Kidney epithelial cell (primary cell): ENCODE results near the gene DCTPP1. TPM values are rescaled to one million over a fixed set of nuclear protein-coding genes. Genes with fewer than 3 reads are reported as not detected.

Source experiments
- DNase-seq: peaks from one replicate; pipeline ENCODE4 v3.0.0-alpha.2; 2010; ENCODE audit warnings: low read depth
- H3K27me3 ChIP-seq: 2 replicates; pipeline ENCODE4 v1.6.0; 2011; ENCODE audit warnings: low read length; ENCODE audit not compliant: control insufficient read depth, insufficient read depth
- H3K36me3 ChIP-seq: 2 replicates; pipeline ENCODE4 v1.5.1; 2011; ENCODE audit warnings: low read length; ENCODE audit not compliant: control insufficient read depth, insufficient read depth
- H3K4me3 ChIP-seq: 2 replicates; pipeline ENCODE4 v1.5.1; 2011; ENCODE audit warnings: low read depth, mild to moderate bottlenecking, control low read depth, low read length
- CTCF ChIP-seq: IDR thresholded peaks from 2 replicates; pipeline ENCODE4 v1.5.1; 2011; ENCODE audit warnings: mild to moderate bottlenecking, moderate library complexity, low read length, control low read depth, inconsistent platforms; ENCODE audit not compliant: insufficient read depth, poor library complexity, severe bottlenecking
- total RNA-seq: library from RNA; depleted of rRNA; stranded (reverse); fragments of >200 nt; gene quantifications from 2 replicates; pipeline ENCODE4 v1.2.3, GENCODE V29; 2015

Gene DCTPP1
- total RNA-seq, 1 donor from 2014 or later: 42.1 TPM

- no peak for DNase-seq
- peaks cover 1% of the 10 kb centered on the region for H3K36me3 ChIP-seq
- no peak for TF ChIP-seq CTCF
- no peaks in the 10 kb centered on the region for H3K27me3 ChIP-seq
- H3K4me3 ChIP-seq: peak overlapping the region; percentile 83
These were observed 52.6 kb downstream of the DCTPP1 start for GRCh38 chr16:30377050-30377811.

GRCh38 chr16:30376461-30376902 lies 53.3 kb downstream of the DCTPP1 start:
- DNase-seq: no peak
- TF ChIP-seq CTCF: no peak
- Histone ChIP-seq H3K36me3 (peaks cover 1% of the 10 kb centered on the region), H3K4me3 (no peak overlapping the region), H3K27me3 (no peaks in the 10 kb centered on the region)

- Histone ChIP-seq H3K27me3 (no peaks in the 10 kb centered on the region), H3K4me3 (no peak overlapping the region), H3K36me3 (peaks cover 1% of the 10 kb centered on the region)
- TF ChIP-seq CTCF: no peak
- no peak for DNase-seq
These were observed 54.0 kb downstream of the DCTPP1 start for GRCh38 chr16:30375864-30376263.

DNA sequence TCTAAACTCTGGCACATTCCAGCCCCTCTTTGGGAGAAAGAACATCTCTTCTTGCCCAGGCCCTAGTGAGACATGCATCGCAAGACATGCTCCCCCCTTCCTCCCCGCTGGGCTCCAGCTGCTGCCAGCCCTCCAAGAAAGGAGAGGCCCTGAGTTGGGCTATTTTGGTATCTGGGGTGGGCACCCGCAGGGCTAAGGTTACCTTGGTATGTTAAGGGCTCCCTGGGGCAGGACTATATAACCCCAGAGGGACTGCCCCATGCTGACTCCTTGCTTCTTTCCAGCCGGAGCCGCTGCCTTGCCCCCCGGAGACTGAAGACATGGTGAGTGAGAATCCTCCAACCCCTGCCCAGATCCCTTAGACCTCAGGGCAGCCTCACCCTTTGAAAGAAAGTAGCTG lies 55.3 kb downstream of the DCTPP1 start, which contains the start of gene MYL11:
Gene MYL11 (plus strand): TSS at position 265 of the 400 bp plus-strand sequence. CDS start 56 bp downstream, at position 321.
- Histone ChIP-seq H3K27me3 (no peaks in the 10 kb centered on the region), H3K36me3 (no peaks in the 10 kb centered on the region), H3K4me3 (no peak within 1 kb of the TSS)
- TF ChIP-seq CTCF: no peak
- no peak for DNase-seq

Other genes starting within 250 kb of the DCTPP1 start
- gene CORO1A, start 246.4 kb downstream of the DCTPP1 start, total RNA-seq: 9.7 and 10.8 TPM in 2 replicates
- gene BOLA2B, start 236.4 kb downstream of the DCTPP1 start, total RNA-seq: 312 and 512 TPM in 2 replicates
- 35.0 and 45.4 TPM in 2 replicates for gene SLX1A, start 236.2 kb downstream of the DCTPP1 start, total RNA-seq
- gene SULT1A3, start 230.8 kb downstream of the DCTPP1 start, total RNA-seq: 2.2 and 6.3 TPM in 2 replicates
- gene NPIPB13, start 181.6 kb downstream of the DCTPP1 start, total RNA-seq: 0.46 and 0.55 TPM in 2 replicates
- gene CD2BP2, start 74.7 kb downstream of the DCTPP1 start, total RNA-seq: 82.1 and 107 TPM in 2 replicates
- gene TBC1D10B, start 59.5 kb downstream of the DCTPP1 start, total RNA-seq: 47.0 and 51.9 TPM in 2 replicates
- gene MYL11, start 55.2 kb downstream of the DCTPP1 start, total RNA-seq: not detected in 2 replicates
- 0.38 and 0.62 TPM in 2 replicates for gene SEPTIN1, start 47.5 kb downstream of the DCTPP1 start, total RNA-seq
- 24.4 and 27.4 TPM in 2 replicates for gene ZNF48, start 34.6 kb downstream of the DCTPP1 start, total RNA-seq
- 10.3 and 16.7 TPM in 2 replicates for gene ZNF771, start 22.4 kb downstream of the DCTPP1 start, total RNA-seq
- 45.2 and 51.3 TPM in 2 replicates for gene SEPHS2, start 15.8 kb upstream of the DCTPP1 start, total RNA-seq
- gene ITGAL, start 42.7 kb upstream of the DCTPP1 start, total RNA-seq: 0.04 TPM in 1 of 2 replicates, not detected in the other
- 50.9 and 59.5 TPM in 2 replicates for gene ZNF768, start 96.5 kb upstream of the DCTPP1 start, total RNA-seq
- 9.9 and 12.5 TPM in 2 replicates for gene ZNF747, start 104.8 kb upstream of the DCTPP1 start, total RNA-seq
- gene ZNF764, start 128.3 kb upstream of the DCTPP1 start, total RNA-seq: 8.5 and 9.2 TPM in 2 replicates
- gene ZNF688, start 141.7 kb upstream of the DCTPP1 start, total RNA-seq: 9.2 and 16.6 TPM in 2 replicates
- 8.8 and 9.7 TPM in 2 replicates for gene ZNF785, start 155.7 kb upstream of the DCTPP1 start, total RNA-seq
- gene ZNF689, start 180.4 kb upstream of the DCTPP1 start, total RNA-seq: 12.3 and 13.8 TPM in 2 replicates
- gene PRR14, start 220.9 kb upstream of the DCTPP1 start, total RNA-seq: 22.6 and 24.3 TPM in 2 replicates
- 47.2 and 51.5 TPM in 2 replicates for gene FBRS, start 228.4 kb upstream of the DCTPP1 start, total RNA-seq